Subcutaneous adipose tissue (tissue), 4 donors: Measurements from ENCODE around the gene TGFBR1. TPM values are rescaled to one million over a fixed set of nuclear protein-coding genes. Genes with fewer than 3 reads are reported as not detected.

Experiments
- total RNA-seq, 4 donors: library from RNA; depleted of rRNA; stranded (reverse); fragments of >200 nt; gene quantifications; one replicate each; pipeline ENCODE4 v1.1.0, GENCODE V29; 2016
- TF ChIP-seq, protein P1 (sequence below): fragments of 450-650 bp; IDR thresholded peaks from one replicate; pipeline ENCODE4 v1.5.1; 2016; ENCODE audit warnings: low read depth, mild to moderate bottlenecking, control low read depth, antibody characterized with exemption, moderate library complexity

Gene TGFBR1
- total RNA-seq, 4 donors from 2014 or later, result 32.0 to 50.7 (median 36.7) TPM

DNA sequence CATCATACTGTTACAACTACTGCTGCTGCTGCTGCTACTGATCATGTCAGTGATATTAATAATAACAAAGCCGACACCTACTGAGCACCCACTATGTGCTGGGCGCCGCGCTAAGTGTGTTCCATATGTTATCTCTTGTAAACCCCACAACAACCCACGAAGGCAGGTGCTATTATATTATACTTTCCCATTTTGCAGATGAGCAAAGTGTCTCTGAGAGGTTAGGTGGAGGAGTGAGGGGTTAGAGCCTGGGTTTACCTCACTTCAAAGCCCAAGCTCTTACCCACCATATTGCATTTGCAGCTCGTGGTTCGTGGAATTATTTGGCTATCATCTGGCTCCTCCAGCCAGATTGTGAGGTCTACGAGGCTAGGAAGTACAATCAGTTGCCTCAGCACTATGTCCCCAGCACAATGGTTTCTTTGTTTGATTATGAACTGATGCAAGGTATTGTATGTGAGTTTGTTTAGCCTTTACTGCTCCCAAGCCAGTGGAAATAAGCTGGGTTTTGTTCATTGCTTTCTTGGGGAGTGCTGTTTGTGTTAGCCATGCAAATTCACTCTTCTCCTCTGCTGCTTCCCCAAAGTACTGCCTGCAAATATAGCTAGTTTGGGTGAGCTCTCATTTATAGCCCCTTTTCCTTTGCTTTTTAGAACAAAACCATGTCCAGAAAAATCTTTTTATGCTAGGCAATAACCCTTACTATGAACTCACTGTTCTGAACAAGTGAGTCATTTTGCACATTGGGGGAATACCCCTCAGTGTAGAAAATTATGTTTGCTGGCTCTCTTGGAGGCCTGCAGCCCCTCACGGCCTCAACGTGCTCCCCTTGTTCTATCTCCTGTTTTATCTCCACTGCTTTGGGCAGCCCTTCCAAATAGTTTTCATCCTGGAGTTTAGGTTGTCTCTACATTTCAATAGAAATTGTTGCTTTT lies 68.9 kb downstream of the TGFBR1 start:
- TF ChIP-seq, protein P1, sequence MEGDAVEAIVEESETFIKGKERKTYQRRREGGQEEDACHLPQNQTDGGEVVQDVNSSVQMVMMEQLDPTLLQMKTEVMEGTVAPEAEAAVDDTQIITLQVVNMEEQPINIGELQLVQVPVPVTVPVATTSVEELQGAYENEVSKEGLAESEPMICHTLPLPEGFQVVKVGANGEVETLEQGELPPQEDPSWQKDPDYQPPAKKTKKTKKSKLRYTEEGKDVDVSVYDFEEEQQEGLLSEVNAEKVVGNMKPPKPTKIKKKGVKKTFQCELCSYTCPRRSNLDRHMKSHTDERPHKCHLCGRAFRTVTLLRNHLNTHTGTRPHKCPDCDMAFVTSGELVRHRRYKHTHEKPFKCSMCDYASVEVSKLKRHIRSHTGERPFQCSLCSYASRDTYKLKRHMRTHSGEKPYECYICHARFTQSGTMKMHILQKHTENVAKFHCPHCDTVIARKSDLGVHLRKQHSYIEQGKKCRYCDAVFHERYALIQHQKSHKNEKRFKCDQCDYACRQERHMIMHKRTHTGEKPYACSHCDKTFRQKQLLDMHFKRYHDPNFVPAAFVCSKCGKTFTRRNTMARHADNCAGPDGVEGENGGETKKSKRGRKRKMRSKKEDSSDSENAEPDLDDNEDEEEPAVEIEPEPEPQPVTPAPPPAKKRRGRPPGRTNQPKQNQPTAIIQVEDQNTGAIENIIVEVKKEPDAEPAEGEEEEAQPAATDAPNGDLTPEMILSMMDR, result no peak

DNA sequence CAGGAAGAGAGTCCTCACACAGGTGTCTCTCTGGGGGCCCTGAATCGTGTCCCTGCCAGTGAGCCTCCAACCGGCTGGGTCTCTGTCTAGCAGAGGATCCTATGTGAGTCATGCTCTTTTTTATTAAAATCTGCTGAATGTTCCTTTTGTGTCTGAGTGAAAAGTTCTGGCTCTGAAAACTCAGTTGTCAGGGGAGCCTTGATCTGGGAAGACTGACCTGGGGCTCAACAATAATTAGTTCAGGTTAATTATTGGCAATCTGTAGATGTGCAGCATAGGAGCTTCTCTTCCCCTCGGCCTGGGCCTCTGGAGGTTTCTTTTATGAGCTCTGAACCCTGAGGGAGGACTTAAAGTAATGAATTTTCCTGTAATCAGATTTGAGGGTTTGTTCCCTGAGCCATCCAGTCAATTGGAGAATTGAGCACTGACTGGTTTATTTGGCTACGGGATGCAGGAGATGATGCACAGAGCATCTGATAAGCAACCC lies 71.7 kb downstream of the TGFBR1 start:
- TF ChIP-seq, protein P1, result no peak

DNA sequence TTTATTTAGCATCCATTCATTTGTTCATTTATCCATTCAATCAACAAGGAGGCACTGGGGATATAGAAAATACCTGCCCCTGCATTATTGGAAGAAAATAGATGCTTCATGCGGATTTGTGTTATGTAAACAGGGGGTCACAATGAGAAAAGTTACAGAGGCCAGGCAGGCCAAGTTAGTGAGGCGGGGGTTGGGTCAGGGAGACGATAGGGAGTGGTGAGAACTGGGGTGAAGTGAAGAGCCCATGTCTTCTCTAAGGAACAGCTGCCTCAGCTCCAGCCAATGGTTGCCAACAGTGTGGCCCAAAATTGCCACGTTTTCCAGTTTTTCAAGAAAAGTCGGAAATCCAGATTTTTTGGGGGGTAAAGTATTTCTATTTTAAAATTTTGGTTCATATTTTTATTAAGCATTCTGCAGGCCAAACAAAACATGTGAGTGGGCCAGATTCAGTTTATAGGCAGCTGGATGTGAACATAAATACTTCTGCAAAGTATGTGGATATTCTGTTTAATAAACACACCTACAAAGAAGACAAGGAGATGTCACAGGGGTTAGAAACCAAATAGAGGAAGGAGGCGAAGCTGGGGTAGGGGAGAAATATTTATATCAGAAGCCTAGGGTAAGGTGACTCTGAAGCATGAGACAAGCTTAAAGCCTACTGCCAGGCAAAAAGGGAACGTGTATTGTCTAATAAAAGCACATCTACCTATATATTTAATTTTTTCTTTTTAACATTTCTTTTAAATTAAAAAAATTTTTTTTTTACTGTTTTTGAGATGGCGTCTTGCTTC lies 72.9 kb downstream of the TGFBR1 start:
- TF ChIP-seq, protein P1, result no peak

DNA sequence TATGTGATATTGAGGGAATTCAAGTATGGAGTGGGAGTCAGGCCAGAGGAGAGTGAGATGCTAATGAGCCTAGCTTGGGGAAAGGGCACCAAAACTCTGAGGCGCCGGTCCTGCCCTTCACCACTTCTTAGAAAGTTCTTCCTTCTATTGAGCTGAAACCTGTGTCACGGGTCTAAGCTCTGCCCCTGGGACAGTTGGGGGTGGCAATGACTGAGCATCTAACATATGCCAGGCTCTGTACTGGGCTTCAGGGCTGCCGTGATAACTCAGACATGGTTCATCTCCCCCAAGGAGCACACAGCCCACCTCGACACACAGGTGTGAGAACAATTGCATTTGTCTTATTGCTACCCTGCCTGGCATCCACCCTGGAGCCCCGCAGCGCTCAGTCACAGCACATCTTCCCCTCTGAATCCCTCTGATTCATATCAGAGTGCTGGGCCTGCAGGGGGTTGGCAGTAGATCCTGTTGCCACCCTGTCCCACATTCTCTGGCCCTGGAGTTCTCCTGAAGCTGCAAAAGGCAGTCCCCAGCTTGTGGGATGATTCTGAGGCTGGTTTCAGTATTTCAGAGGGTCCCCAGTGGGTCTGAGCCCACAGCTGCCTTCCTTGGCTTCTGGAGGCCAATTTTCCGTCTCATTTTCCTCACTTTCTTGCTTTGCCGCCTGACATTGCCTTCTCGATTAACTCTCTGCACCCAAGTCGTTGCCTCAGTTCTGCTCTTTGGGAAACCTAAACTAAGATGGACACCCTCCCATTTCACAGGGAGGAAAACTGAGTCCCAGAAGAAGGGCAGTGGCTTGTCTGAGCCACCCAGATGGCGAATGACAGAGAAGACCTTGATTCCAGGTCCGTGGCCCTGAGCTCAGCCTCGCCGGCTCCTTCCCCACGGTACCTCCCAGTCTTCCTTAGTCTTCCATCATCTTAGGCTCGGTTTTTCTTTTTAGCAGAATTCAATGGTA lies 74.3 kb downstream of the TGFBR1 start:
- TF ChIP-seq, protein P1, result no peak

DNA sequence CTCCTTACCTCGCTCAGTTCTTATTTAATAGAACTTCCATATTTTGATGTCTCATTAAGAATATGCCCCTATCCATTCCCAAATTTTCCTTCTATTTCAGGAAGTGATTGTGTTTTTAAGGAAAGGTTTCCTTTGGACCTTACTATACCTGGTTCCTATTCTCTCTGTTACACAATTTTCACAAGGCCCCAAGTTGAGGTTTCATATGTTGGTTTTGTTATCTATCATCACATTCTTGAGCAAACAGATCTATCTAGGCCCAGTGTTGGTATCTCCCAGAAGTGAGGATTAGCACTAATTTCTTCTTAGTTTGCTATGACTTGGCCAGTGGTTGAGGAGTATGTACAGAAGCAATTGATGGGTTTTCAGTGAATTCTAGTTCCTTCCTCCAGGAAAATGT lies 75.3 kb downstream of the TGFBR1 start:
- TF ChIP-seq, protein P1, result no peak

DNA sequence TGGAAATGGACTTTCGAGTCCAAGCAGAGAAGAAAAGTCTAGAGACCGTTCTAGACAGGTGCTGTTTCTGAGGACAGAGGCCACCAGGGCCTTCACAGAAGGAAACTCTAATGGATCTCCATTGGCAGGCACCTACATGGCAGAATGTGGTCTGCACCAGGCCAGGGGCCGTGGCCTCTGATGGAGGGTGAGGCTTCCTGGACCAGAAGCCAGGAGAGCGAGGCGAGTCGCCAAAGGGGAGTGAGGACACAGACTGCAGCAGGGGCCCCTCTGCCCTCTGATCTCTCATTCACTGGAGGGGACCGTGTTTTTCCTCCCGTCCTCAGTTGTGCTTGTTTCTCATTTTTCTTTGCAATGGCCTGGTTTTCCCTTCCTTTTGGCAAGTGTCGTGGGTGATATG lies 75.7 kb downstream of the TGFBR1 start:
- TF ChIP-seq, protein P1, result no peak
